ENCODE data around the gene DHRSX. TPM values are rescaled to one million over a fixed set of nuclear protein-coding genes. Genes with fewer than 3 reads are reported as not detected.

The DHRSX gene
- total RNA-seq, 1 donor from 2014 or later: 29.9 TPM

DNA sequence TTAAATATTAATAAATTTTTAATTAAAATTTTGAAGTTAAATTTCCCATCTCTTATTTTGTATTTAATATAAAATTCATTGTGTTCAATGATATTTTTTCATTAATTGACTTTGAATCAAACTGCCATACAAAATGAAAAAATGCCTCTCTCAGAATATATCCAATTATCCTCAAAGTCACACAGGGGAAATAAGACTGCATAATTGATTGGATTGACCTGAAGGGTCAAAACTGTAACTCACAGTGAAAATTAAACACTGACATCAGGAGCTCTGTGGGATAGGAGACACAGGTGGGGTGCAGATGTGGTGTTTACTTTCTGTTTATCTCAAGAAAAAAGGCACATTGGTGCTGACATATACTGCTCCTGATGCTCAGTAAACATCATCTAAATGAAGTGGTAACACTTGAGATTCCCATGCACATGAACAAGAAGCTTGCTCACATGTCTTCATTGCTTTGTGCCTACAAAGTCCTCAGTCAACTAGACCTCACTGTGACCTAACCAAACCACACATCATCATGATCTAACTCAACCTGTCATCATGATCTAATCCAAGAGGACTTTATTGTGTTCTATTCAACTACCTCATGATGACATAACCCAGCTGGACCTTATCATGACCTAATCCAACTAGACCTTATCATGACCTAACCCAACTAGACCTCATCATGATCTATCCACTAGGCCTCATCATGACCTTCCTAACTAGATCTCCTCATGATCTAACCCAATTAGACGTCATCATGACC is 83.7 kb downstream of the DHRSX start:
- intact Hi-C loops (cut with DNase I): no loop called here
- ATAC-seq (ENCODE audit: poor library complexity) (no peak), DNase-seq (no peak)

- ATAC-seq (ENCODE audit: poor library complexity) (no peak), DNase-seq (no peak)
- intact Hi-C loops (cut with DNase I): no loop called here
These were observed 86.4 kb downstream of the DHRSX start for GRCh38 chrX:2414384-2414783.

DNA sequence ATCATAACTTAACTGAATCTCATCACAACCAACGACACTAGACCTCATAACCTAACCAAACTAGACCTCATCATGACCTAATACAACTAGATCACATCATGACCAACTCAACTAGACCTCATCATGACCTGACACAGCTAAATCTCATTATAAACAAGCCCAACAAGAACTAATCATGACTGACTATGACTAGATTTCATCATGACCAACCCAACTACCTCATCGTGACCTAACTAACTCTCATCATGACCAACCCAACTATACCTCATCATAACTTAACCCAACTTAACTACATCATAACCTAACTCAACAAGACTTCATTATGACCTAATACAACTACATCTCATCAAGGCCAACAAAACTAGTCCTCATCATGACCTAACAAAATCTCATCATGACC is 86.8 kb downstream of the DHRSX start:
- no peak for ATAC-seq (ENCODE audit: poor library complexity)
- no peak for DNase-seq
- intact Hi-C loops (cut with DNase I): no loop called here

DNA sequence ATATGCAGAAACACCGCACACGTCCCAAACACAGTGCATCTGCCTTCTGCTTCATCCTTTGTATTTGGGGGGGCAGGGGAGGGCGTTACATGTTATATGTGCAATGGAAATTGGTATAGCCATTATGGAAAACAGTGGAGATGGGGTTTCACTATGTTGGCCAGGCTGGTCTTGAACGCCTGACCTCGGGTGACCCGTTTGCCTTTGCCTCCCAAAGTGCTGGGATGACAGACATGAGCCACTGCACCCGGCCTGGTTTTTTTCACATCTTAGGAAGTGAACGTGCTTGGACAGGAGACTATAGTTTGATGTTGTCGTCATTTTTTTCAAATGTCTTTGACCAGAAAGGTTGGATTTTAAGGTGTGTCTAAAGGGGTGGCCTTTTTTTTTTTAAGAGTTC is 88.6 kb downstream of the DHRSX start:
- intact Hi-C loops (cut with DNase I): no loop called here
- DNase-seq (no peak), ATAC-seq (ENCODE audit: poor library complexity) (no peak)

GRCh38 chrX:2410279-2411020 is 90.3 kb downstream of the DHRSX start:
- intact Hi-C loops (cut with DNase I): no loop called here
- DNase-seq (no peak), ATAC-seq (ENCODE audit: poor library complexity) (no peak)

DNA sequence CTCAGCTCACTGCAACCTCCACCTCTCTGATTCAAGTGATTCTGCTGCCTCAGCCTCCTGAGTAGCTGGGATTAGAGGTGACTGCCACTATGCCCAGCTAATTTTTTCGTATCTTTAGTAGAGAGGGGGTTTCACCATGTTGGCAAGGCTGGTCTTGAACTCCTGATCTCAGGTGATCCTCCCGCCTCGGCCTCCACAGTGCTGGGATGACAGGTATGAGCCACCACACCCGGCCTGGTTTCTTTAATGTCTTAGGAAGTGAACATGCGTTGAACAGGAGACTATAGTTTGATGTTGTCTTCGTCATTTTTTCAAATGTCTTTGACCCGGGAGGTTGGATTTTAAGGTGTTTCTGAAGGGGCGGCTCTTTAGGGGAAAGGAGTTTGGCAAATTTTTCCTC is 91.0 kb downstream of the DHRSX start:
- intact Hi-C loops (cut with DNase I): no loop called here
- no peak for DNase-seq
- ATAC-seq (ENCODE audit: poor library complexity): no peak

DNA sequence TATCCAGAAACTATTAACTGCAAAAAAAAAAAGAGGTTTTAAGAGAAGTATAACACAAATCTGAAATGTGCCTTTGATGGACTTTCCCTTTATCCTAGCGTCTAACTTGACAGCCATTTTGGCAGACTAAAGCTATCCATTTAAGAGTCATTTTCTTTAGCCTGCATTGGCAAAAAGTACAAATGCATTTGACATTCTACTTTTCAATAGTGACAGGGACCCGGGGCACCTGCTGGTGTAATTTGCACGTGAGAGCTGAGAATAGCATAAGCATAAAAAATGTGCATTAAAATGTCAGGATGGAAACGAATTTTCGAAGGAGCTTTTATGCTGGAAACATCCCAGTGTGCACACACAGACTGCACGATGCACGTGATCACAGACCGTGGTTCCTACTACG is 91.9 kb downstream of the DHRSX start:
- no peak for ATAC-seq (ENCODE audit: poor library complexity)
- DNase-seq: no peak
- intact Hi-C loops (cut with DNase I): no loop called here

DNA sequence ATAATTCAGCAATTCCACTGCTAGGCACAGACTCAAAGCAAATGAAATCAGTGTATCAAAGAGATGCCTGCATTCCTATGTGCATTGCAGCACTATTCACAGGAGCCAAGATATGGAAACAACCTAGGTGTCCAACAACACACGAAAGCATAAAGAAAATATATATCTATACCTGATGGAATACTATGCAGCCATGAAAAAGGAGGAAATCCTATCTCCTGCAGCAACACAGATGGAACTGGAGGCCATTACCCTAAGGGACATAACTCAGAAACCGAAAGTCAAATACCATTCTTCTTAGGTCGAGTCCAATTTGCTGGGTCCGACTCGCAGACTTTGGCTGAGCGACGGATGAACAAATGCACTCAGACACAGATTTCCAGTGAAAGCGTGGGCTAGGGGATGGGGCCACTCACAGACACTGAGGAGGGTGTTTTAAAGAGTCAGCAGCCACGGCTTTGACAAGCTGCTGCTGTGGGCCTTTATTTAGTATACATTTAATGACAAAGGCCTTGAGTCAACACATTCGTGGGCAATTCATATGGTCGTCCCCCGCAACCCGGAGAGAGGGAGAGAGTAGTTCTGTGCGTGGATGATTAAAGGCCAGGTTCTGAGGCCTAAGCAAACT is 93.8 kb downstream of the DHRSX start:
- DNase-seq (no peak), ATAC-seq (ENCODE audit: poor library complexity) (no peak)
- intact Hi-C loops (cut with DNase I): no loop called here

- intact Hi-C loops (cut with DNase I): no loop called here
- no peak for ATAC-seq (ENCODE audit: poor library complexity)
These were observed 96.0 kb downstream of the DHRSX start for GRCh38 chrX:2404776-2405175.

DNA sequence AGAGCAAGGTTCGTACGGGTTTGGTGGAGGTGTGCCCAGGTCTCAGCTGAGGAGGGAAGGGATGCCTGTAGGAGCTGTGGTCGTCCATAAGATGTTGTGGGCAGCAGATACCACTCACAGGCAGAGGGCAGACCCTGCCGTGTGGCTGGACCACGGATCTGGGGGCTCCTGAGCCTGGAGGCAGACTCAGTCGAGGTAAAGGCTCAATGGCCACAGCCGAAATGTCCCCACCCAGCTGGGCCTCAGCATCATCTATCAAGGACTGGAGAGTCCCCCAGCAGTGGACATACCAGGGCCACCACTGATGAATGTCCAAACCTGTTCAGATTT is 98.5 kb downstream of the DHRSX start:
- intact Hi-C loops (cut with DNase I): no loop called here
- ATAC-seq (ENCODE audit: poor library complexity): peak; percentile 15

More at GRCh38 chrX:2404776-2405175, 96.0 kb downstream of the DHRSX start:
- no peak for DNase-seq

GRCh38 chrX:2401590-2402360 is 99.0 kb downstream of the DHRSX start:
- peak; percentile 51 for DNase-seq

More for the DNA sequence above, 98.5 kb downstream of the DHRSX start:
- no peak for DNase-seq

GRCh38 chrX:2401201-2401589 is 99.6 kb downstream of the DHRSX start:
- ATAC-seq (ENCODE audit: poor library complexity) (peak; percentile 34), DNase-seq (no peak)
- intact Hi-C loops (cut with DNase I): no loop called here

More at GRCh38 chrX:2401590-2402360, 99.0 kb downstream of the DHRSX start:
- intact Hi-C loops (cut with DNase I): no loop called here
- peak; percentile 90 for ATAC-seq (ENCODE audit: poor library complexity)

GRCh38 chrX:2398064-2398656 is 102.6 kb downstream of the DHRSX start:
- no peak for ATAC-seq (ENCODE audit: poor library complexity)
- intact Hi-C loops (cut with DNase I): no loop called here
- no peak for DNase-seq

GRCh38 chrX:2397229-2398063 is 103.3 kb downstream of the DHRSX start:
- ATAC-seq (ENCODE audit: poor library complexity) (no peak), DNase-seq (no peak)
- intact Hi-C loops (cut with DNase I): no loop called here

- intact Hi-C loops (cut with DNase I): no loop called here
- ATAC-seq (ENCODE audit: poor library complexity) (peak; percentile 26), DNase-seq (no peak)
These were observed 105.3 kb downstream of the DHRSX start for GRCh38 chrX:2395261-2395992.

- ATAC-seq (ENCODE audit: poor library complexity) (no peak), DNase-seq (no peak)
- intact Hi-C loops (cut with DNase I): no loop called here
These were observed 108.7 kb downstream of the DHRSX start for GRCh38 chrX:2391869-2392606.

GRCh38 chrX:2390754-2391153 is 110.0 kb downstream of the DHRSX start:
- ATAC-seq (ENCODE audit: poor library complexity) (no peak), DNase-seq (no peak)
- intact Hi-C loops (cut with DNase I): no loop called here

Measured in Right ventricle myocardium superior (tissue), 1 donor.